ENCODE data around the gene NAAA. TPM values are rescaled to one million over a fixed set of nuclear protein-coding genes. Genes with fewer than 3 reads are reported as not detected.

The NAAA gene
- total RNA-seq, 1 experiment from 2014 or later: 17.0 TPM

- Histone ChIP-seq H3K9me3 (ENCODE audit: control insufficient read depth in 1 of 2, insufficient read depth in 1 of 2, low read depth in 1 of 2, low read length in 2 of 2) (no peaks in the 10 kb centered on the region), H3K9ac (ENCODE audit: low read length) (no peak overlapping the region), H3K27me3 (ENCODE audit: insufficient read depth, low read length) (no peaks in the 10 kb centered on the region), H3K4me3 (replicated peaks in 1 of 2; ENCODE audit: low read depth in 1 of 2, low read length in 2 of 2) (no peak overlapping the region), H3K9me2 (ENCODE audit: insufficient read depth) (no peaks in the 10 kb centered on the region), H4K20me1 (ENCODE audit: insufficient read depth) (no peaks in the 10 kb centered on the region), H2AFZ (ENCODE audit: low read depth, low read length, poor library complexity, severe bottlenecking) (no peak overlapping the region), H3K4me1 (ENCODE audit: control insufficient read depth in 1 of 2, insufficient read depth in 2 of 2, low read length in 2 of 2) (no peaks in the 10 kb centered on the region), H3K27ac (ENCODE audit: low read depth, low read length) (no peak overlapping the region), H3K4me2 (ENCODE audit: low read length) (no peak overlapping the region), H3K36me3 (ENCODE audit: control insufficient read depth in 1 of 2, insufficient read depth in 2 of 2, low read length in 2 of 2) (no peaks in the 10 kb centered on the region), H3K79me2 (ENCODE audit: insufficient read depth, low read length) (no peaks in the 10 kb centered on the region)
- ATAC-seq: no peak
- no peak for DNase-seq (ENCODE audit: low read depth, low spot score)
- intact Hi-C loops (cut with micrococcal nuclease): no loop called here
- no peak for TF ChIP-seq FOSL1 (IDR thresholded peaks at IDR 0.05; ENCODE audit: low read depth)
- ChIA-PET CTCF (interaction anchor here (1.4 kb wide), 1 partner anchor 19 kb away, joined by 5 read pairs; no protein-coding TSS in a partner anchor), POLR2A (no interaction called here), RAD21 (ENCODE audit: low non-redundant PET in 1 of 2, low total read pairs in 2 of 2, uncharacterized antibody in 2 of 2, unreplicated experiment in 2 of 2) (no interaction called here)
- BruUV-seq (replicated peaks): no TSS peak
These were observed 73.7 kb downstream of the NAAA start for GRCh38 chr4:75867130-75867529.

Other genes with a start within 250 kb of the NAAA start
- 72.7 TPM for gene USO1, start 216.4 kb downstream of the NAAA start, total RNA-seq (2021; ENCODE audit: unreplicated experiment)
- gene PPEF2, start 38.6 kb downstream of the NAAA start, total RNA-seq (2021; ENCODE audit: unreplicated experiment): not detected
- gene SDAD1, start 49.9 kb upstream of the NAAA start, total RNA-seq (2021; ENCODE audit: unreplicated experiment): 61.7 TPM
- not detected for gene CXCL9, start 66.5 kb upstream of the NAAA start, total RNA-seq (2021; ENCODE audit: unreplicated experiment)
- gene CXCL10, start 82.5 kb upstream of the NAAA start, total RNA-seq (2021; ENCODE audit: unreplicated experiment): not detected
- gene CXCL11, start 95.1 kb upstream of the NAAA start, total RNA-seq (2021; ENCODE audit: unreplicated experiment): not detected
- not detected for gene ART3, start 133.7 kb upstream of the NAAA start, total RNA-seq (2021; ENCODE audit: unreplicated experiment)
- 53.9 TPM for gene NUP54, start 207.4 kb upstream of the NAAA start, total RNA-seq (2021; ENCODE audit: unreplicated experiment)

Data from HCT116 (cell line).